Measurements from ENCODE around the gene ASIC2.

ASIC2 gene

GRCh38 chr17:33292981-33293867, at the start of gene ASIC2:
ASIC2 (minus strand) TSS chr17:33293295.
- DNase-seq = peak in 1 of 2 experiments; percentile 45

GRCh38 chr17:33342025-33342424, 48.9 kb upstream of the ASIC2 start:
- no peak for DNase-seq

- DNase-seq = no peak
These were observed 45.1 kb upstream of the ASIC2 start for GRCh38 chr17:33338242-33338641.

GRCh38 chr17:33335491-33336173, 42.5 kb upstream of the ASIC2 start:
- DNase-seq = no peak

GRCh38 chr17:33334703-33335102, 41.6 kb upstream of the ASIC2 start:
- DNase-seq = no peak

GRCh38 chr17:33330877-33331276, 37.8 kb upstream of the ASIC2 start:
- no peak for DNase-seq

- DNase-seq = no peak
These were observed 35.0 kb upstream of the ASIC2 start for GRCh38 chr17:33328129-33328528.

- DNase-seq = no peak
These were observed 31.6 kb upstream of the ASIC2 start for GRCh38 chr17:33324736-33325135.

- no peak for DNase-seq
These were observed 29.0 kb upstream of the ASIC2 start for GRCh38 chr17:33322063-33322462.

GRCh38 chr17:33318241-33318640, 25.1 kb upstream of the ASIC2 start:
- DNase-seq = no peak

GRCh38 chr17:33316746-33317145, 23.7 kb upstream of the ASIC2 start:
- DNase-seq = no peak

GRCh38 chr17:33310296-33310695, 17.2 kb upstream of the ASIC2 start:
- DNase-seq = no peak

GRCh38 chr17:33303254-33303653, 10.2 kb upstream of the ASIC2 start:
- DNase-seq = no peak

- no peak for DNase-seq
These were observed 9.3 kb upstream of the ASIC2 start for GRCh38 chr17:33302394-33302793.

- no peak for DNase-seq
These were observed 7.1 kb upstream of the ASIC2 start for GRCh38 chr17:33300241-33300640.

- DNase-seq = no peak
These were observed 6.0 kb upstream of the ASIC2 start for GRCh38 chr17:33299115-33299514.

- DNase-seq = no peak
These were observed 4.5 kb upstream of the ASIC2 start for GRCh38 chr17:33297643-33298042.

GRCh38 chr17:33294994-33295393, 1.9 kb upstream of the ASIC2 start:
- no peak for DNase-seq

GRCh38 chr17:33292201-33292980, 704 bp downstream of the ASIC2 start:
- DNase-seq = peak in 1 of 2 experiments; percentile 51

- peak in 1 of 2 experiments; percentile 53 for DNase-seq
These were observed 1.6 kb downstream of the ASIC2 start for GRCh38 chr17:33291248-33292200.

- no peak for DNase-seq
These were observed 2.8 kb downstream of the ASIC2 start for GRCh38 chr17:33290253-33290652.

GRCh38 chr17:33288954-33289353, 4.1 kb downstream of the ASIC2 start:
- DNase-seq = no peak
